Liver (tissue), 3 donors: ENCODE data around the gene LTV1.

Experiments
- SP1 ChIP-seq: IDR thresholded peaks from 2 replicates; pipeline ENCODE4 v1.6.1; 2018; ENCODE audit warnings: antibody characterized with exemption, mild to moderate bottlenecking
- TF ChIP-seq, protein P1 (sequence below): fragments of 150-350 bp; IDR thresholded peaks from 2 replicates; pipeline ENCODE4 v1.5.1; 2017; ENCODE audit warnings: improper control_type of control experiment, low read depth, low read length; ENCODE audit not compliant: missing input control
- TF ChIP-seq, protein P2 (sequence below): IDR thresholded peaks from 2 replicates; pipeline ENCODE4 v1.6.1; 2016; ENCODE audit warnings: antibody characterized with exemption
- donor health status: healthy.
- donor health status: healthy.

DNA sequence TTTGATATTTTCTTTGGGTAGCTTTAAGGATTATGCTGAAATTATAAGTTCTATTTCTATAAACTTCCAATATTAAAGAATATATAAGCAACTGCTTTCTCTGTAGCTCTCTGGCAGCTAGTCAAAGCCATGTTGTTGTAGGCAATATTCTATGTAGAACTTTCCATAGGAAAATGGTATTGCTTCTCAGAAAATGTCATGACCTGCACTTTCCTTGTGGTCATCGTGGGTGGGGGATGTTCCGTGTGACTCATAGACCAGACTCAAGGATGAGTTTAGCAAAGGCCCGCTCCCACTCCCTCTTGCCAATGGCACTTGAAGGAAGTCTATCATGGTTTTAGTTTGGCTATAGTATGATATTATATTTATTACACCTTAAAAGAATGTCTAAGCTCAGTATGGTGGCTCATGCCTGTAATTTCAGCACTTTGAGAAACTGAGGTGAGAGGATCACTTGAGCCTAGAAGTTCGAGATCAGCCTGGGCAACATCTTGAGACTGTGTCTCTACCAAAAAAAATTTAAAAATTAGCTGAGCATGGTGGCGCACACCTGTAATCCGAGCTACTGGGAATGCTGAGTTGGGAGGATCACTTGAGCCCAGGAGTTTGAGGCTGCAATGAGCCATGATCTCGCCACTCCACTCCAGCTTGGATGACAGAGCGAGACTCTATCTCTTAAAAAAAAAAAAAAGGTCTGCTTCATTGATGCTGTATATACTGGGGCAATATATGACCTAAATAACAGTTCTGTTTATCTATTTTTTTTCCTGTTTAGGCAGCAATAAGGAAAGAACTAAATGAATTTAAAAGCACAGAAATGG lies 36.6 kb upstream of the LTV1 start:
- TF ChIP-seq, protein P1, sequence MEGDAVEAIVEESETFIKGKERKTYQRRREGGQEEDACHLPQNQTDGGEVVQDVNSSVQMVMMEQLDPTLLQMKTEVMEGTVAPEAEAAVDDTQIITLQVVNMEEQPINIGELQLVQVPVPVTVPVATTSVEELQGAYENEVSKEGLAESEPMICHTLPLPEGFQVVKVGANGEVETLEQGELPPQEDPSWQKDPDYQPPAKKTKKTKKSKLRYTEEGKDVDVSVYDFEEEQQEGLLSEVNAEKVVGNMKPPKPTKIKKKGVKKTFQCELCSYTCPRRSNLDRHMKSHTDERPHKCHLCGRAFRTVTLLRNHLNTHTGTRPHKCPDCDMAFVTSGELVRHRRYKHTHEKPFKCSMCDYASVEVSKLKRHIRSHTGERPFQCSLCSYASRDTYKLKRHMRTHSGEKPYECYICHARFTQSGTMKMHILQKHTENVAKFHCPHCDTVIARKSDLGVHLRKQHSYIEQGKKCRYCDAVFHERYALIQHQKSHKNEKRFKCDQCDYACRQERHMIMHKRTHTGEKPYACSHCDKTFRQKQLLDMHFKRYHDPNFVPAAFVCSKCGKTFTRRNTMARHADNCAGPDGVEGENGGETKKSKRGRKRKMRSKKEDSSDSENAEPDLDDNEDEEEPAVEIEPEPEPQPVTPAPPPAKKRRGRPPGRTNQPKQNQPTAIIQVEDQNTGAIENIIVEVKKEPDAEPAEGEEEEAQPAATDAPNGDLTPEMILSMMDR, result no peak
- no peak for TF ChIP-seq SP1
- TF ChIP-seq, protein P2, sequence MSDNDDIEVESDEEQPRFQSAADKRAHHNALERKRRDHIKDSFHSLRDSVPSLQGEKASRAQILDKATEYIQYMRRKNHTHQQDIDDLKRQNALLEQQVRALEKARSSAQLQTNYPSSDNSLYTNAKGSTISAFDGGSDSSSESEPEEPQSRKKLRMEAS, result no peak
